HG02798 (cell line): Measurements from ENCODE around the gene EID3.

ENCODE experiments used
- ATAC-seq: cut with Tn5 transposase; IDR thresholded peaks from one replicate; pipeline ENCODE4 v1.9.1; 2021; ENCODE audit warnings: mild to moderate bottlenecking; ENCODE audit not compliant: unreplicated experiment, poor library complexity

The EID3 gene

DNA sequence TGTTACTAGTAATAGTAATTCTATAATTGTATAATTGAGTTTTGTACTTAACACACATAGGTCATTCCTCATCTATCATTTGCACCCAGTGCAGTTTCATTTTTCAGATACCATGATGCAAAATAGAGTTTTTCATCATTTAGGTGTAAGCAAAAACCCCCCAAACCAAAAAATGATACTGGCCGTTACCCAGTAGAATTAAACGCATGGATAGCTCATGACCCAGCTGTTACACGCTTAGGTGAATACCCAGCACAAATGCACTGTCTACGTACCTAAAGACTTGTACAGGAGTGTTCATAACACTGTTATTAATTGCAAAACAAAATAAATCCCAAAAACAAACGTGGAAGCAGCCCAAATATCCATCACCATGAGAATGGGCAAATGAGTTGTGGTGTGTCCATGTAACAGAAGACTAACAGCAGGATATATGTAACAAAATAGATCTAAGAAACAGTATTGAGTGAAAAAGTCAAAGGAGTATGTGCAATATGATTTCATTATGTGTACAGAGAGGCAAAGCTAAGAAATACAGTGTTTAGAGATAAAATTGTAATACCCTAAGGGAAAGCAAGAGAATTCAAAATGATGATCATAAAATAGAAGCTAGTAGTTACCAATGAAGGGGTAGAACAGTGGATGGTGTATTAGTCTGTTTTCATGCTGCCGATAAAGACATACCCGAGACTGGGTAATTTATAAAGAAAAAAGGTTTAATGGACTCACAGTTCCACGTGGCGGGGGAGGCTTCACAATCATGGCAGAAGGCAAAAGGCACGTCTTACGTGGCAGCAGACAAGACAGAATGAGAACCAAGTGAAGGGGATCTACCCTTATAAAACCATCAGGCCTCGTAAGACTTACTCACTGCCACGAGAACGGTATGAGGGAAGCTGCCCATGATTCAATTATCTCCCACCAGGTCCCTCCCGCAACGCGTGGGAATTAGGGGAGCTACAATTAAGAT, 49.8 kb downstream of the EID3 start:
- ATAC-seq = no peak

DNA sequence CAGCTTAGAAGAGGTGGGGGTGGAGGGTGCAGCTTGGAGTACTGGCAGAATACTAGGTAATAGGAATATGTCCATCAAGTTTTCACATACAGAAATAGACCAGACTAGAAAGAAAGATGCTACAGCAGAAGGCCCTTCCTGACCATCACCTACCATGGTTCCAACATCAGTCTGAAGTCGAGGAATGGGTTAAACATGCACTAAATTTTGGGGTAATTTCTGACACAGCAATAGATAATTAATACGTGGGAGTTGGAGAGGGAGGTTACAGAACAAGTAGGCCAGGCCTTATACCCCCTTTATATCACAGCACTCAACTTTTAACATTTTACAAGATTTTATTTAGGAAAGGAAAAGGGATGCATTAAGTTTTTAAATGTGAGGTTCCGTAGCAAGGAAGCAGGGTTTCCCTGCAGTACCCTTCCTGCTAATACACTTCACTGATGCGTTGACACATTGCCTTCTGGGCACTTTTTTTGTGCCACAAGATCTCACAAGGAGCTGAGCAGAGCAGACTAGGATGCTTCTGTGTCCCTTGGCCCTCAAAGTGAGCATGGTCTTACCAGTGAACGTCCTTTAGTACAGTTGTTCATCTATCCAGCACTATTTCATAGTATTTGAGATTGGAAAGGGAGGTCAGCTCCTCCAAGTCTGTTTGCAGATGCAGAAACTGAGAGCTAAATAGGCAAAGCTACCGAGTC, 50.8 kb downstream of the EID3 start:
- no peak for ATAC-seq
